ENCODE measurements around the gene SHB.

The SHB gene

DNA sequence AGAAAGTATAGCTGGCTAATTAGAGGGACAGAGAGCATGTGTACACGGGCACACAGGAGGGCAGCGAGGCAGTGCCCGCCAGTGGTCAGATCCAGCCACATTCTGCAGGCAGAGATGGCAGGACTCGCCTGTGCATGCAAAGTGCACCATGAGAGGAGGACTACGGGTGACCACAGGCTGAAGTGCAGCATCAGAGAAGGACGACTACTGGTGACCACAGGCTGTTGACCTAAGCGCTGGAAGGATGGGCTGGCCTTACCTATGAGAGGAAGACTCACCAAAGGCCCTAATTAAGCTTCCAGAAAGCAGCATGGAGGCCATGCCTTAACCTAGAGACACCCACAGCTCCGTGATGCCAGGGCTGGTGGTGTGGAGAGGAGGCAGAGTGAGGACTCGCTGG, 110.9 kb downstream of the SHB start:
- in situ Hi-C loops (cut with HindIII; ENCODE audit: low pct_ligation_motif_present, low sequenced_read_pairs) = no loop called here

DNA sequence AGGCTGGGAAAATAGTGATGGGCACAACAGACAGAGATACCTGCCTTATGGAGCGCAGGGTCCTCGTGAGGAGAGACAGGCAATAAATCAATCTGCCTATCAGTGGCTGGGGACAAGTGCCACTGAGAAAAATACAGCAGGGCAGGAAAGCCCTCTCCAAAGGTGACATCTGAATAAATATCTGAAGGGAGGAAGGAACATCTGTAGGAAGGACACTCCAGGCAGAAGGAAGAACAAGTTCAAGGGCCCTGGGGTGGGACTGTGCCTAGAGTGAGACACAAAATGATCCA, 111.4 kb downstream of the SHB start:
- H3K27me3 ChIP-seq (replicated peaks) = no peaks in the 10 kb centered on the region
- peaks cover 8% of the 10 kb centered on the region for H3K36me3 ChIP-seq (replicated peaks)
- H3K27ac ChIP-seq = no peak overlapping the region
- DNase-seq = no peak
- TF ChIP-seq, protein P1, sequence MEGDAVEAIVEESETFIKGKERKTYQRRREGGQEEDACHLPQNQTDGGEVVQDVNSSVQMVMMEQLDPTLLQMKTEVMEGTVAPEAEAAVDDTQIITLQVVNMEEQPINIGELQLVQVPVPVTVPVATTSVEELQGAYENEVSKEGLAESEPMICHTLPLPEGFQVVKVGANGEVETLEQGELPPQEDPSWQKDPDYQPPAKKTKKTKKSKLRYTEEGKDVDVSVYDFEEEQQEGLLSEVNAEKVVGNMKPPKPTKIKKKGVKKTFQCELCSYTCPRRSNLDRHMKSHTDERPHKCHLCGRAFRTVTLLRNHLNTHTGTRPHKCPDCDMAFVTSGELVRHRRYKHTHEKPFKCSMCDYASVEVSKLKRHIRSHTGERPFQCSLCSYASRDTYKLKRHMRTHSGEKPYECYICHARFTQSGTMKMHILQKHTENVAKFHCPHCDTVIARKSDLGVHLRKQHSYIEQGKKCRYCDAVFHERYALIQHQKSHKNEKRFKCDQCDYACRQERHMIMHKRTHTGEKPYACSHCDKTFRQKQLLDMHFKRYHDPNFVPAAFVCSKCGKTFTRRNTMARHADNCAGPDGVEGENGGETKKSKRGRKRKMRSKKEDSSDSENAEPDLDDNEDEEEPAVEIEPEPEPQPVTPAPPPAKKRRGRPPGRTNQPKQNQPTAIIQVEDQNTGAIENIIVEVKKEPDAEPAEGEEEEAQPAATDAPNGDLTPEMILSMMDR (IDR thresholded peaks at IDR 0.05; ENCODE audit: low read depth, low read length, missing control alignments) = no peak
- in situ Hi-C loops (cut with HindIII; ENCODE audit: low pct_ligation_motif_present, low sequenced_read_pairs) = no loop called here
- no peak overlapping the region for H3K4me3 ChIP-seq (ENCODE audit: low read depth, low read length)

More for the DNA sequence above, 110.9 kb downstream of the SHB start:
- Histone ChIP-seq H3K36me3 (replicated peaks) (peaks cover 8% of the 10 kb centered on the region), H3K4me3 (ENCODE audit: low read depth, low read length) (no peak overlapping the region), H3K27me3 (replicated peaks) (no peaks in the 10 kb centered on the region), H3K27ac (no peak overlapping the region)
- TF ChIP-seq, protein P1 (IDR thresholded peaks at IDR 0.05; ENCODE audit: low read depth, low read length, missing control alignments) = no peak
- no peak for DNase-seq

DNA sequence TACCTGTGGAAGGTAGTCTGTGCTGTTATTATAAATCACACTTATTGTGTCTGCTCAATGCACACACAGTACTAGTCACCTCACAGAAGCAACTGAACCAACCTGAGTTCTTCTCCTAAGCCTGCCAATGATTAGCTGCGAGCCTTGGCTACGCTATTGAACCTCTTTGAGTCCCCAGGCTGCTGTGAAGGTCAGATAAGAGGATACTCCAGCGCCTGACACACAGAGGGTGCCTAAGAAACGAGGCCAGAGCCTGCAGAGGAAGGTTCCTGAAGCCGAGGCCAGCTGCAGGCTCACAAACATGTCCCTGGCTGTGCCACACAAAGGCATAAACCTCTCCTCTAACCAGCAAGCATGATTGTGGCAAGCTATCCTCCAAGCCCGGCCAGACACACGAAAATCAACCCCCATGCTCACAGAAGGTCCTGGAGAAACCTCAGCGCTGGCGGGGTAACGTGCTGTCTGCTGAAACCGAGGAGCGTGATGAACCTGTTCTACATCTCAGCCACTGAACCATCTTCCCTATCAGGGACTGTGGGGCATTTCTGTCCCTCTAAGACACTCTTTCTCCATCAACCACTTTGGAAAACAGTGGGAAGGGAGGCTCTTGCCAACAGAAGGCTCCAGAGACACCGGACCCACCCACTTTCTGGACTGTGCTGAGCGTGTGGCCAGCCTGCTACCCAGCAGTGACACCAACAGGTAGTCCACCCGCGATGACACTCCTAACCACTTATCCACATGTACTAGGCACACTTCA, 111.9 kb downstream of the SHB start:
- Histone ChIP-seq H3K4me3 (ENCODE audit: low read depth, low read length) (no peak overlapping the region), H3K27me3 (replicated peaks) (no peaks in the 10 kb centered on the region), H3K36me3 (replicated peaks) (peaks cover 10% of the 10 kb centered on the region), H3K27ac (no peak overlapping the region)
- TF ChIP-seq, protein P1 (IDR thresholded peaks at IDR 0.05; ENCODE audit: low read depth, low read length, missing control alignments) = no peak
- in situ Hi-C loops (cut with HindIII; ENCODE audit: low pct_ligation_motif_present, low sequenced_read_pairs) = no loop called here
- DNase-seq = no peak

DNA sequence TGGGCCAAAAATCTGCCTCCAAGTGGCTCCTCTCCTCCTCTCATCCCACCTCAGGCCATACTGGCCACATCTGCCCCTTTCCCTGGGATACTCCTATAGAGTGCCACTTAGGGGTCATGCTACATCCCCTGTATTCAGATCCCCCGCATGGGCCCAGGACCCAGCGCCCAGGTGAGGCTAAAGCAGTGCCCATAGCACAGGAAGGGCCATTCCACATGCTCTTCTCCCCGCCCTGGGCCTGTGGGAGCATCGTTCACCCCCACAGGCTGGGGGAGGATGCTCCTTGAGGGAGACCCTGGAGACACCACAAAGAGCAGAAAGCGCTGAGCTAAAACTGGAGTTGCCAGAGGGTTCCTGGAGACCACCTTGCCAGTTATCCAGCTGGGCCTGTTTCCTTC, 112.6 kb downstream of the SHB start:
- Histone ChIP-seq H3K27ac (no peak overlapping the region), H3K4me3 (ENCODE audit: low read depth, low read length) (no peak overlapping the region), H3K27me3 (replicated peaks) (no peaks in the 10 kb centered on the region), H3K36me3 (replicated peaks) (peaks cover 17% of the 10 kb centered on the region)
- TF ChIP-seq, protein P1 (IDR thresholded peaks at IDR 0.05; ENCODE audit: low read depth, low read length, missing control alignments) = no peak
- in situ Hi-C loops (cut with HindIII; ENCODE audit: low pct_ligation_motif_present, low sequenced_read_pairs) = no loop called here
- DNase-seq = no peak

DNA sequence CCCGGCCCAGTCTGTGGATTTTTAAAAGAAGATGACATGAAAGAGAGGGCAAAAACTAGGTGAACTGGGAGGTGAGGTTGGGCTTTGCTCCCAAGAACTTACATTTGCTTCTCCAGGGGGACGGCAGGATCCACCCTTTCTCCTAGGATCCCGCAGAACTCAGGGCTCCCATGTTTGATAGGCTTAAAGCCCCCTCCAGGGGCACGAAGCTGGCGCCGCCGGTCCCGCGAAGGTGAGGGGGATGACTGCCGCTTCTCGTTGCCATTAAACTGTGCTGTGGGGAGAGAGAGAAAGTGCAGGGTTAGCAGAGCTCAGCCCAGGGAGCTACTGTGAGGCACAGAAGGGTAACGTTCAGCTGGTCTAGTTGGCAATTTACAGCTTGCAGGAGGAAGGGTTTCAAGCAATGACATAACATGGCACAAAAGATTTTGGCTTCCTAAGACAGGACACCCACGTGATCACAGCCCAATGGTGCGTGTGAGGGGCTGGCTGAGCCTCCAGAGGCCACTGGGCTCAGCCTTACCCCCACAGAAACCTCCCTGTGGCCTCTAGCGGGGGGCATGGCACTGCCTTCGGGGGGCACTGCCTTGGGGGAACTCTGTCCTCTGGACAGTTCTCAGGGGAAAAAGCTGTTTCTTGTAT, 113.1 kb downstream of the SHB start:
- TF ChIP-seq, protein P1 (IDR thresholded peaks at IDR 0.05; ENCODE audit: low read depth, low read length, missing control alignments) = no peak
- in situ Hi-C loops (cut with HindIII; ENCODE audit: low pct_ligation_motif_present, low sequenced_read_pairs) = no loop called here
- DNase-seq = no peak
- Histone ChIP-seq H3K4me3 (ENCODE audit: low read depth, low read length) (no peak overlapping the region), H3K27ac (no peak overlapping the region), H3K27me3 (replicated peaks) (no peaks in the 10 kb centered on the region), H3K36me3 (replicated peaks) (peaks cover 20% of the 10 kb centered on the region)
